Measurements from ENCODE around the gene OPTC. TPM values are rescaled to one million over a fixed set of nuclear protein-coding genes. Genes with fewer than 3 reads are reported as not detected.

Gene OPTC
- total and polyA plus RNA-seq, 8 donors, result not detected

- WGBS, 5 donors, result 30 to 36% (median 33%) methylated on average over 12 of the region's 12 CpGs
- peak in 1 of 3 donors; percentile 60 for TF ChIP-seq POLR2AphosphoS5 (IDR thresholded peaks at IDR 0.05)
- no peak for TF ChIP-seq EP300 (IDR thresholded peaks at IDR 0.05)
- no peak for TF ChIP-seq POLR2A (IDR thresholded peaks at IDR 0.05)
- peak in 5 of 7 experiments; percentile 64 to 93 (median 89) for TF ChIP-seq CTCF (IDR thresholded peaks at IDR 0.05)
- H3K4me3 ChIP-seq, result no peak overlapping the region
- peak overlapping the region in 1 of 5 donors; percentile 39 for H3K27ac ChIP-seq
- intact Hi-C loops (cut with DNase I; ENCODE audit: low total_unique reads), result loop anchor here (5.0 kb wide), 1 partner anchor 198 kb away; no protein-coding TSS in a partner anchor
- H3K36me3 ChIP-seq, result no peaks in the 10 kb centered on the region
- no peaks in the 10 kb centered on the region for H3K27me3 ChIP-seq
- H3K9me3 ChIP-seq, result no peaks in the 10 kb centered on the region
- peaks cover 15 to 40% (median 26%) of the 10 kb centered on the region in 4 donors for H3K4me1 ChIP-seq
- DNase-seq, result peak; percentile 91 to 92
These were observed 10.7 kb downstream of the OPTC start for GRCh38 chr1:203504400-203505250.

- Histone ChIP-seq H3K27me3 (no peaks in the 10 kb centered on the region), H3K4me1 (peaks cover 15 to 41% (median 26%) of the 10 kb centered on the region in 4 donors), H3K27ac (no peak overlapping the region), H3K4me3 (no peak overlapping the region), H3K9me3 (no peaks in the 10 kb centered on the region), H3K36me3 (no peaks in the 10 kb centered on the region)
- no peak for DNase-seq
- intact Hi-C loops (cut with DNase I; ENCODE audit: low total_unique reads), result loop anchor here (5.0 kb wide), 1 partner anchor 197 kb away; no protein-coding TSS in a partner anchor
- WGBS, 5 donors, result 79 to 93% (median 91%) methylated on average over 8 of the region's 8 CpGs
- TF ChIP-seq EP300 (IDR thresholded peaks at IDR 0.05) (no peak), POLR2AphosphoS5 (IDR thresholded peaks at IDR 0.05) (no peak), CTCF (IDR thresholded peaks at IDR 0.05) (no peak), POLR2A (IDR thresholded peaks at IDR 0.05) (no peak)
These were observed 11.7 kb downstream of the OPTC start for GRCh38 chr1:203505526-203506204.

- DNase-seq, result peak in 1 of 2 donors; percentile 78
- peak in 1 of 3 donors; percentile 13 for TF ChIP-seq POLR2AphosphoS5 (IDR thresholded peaks at IDR 0.05)
- no peak for TF ChIP-seq CTCF (IDR thresholded peaks at IDR 0.05)
- no peak for TF ChIP-seq EP300 (IDR thresholded peaks at IDR 0.05)
- no peak for TF ChIP-seq POLR2A (IDR thresholded peaks at IDR 0.05)
- H3K4me1 ChIP-seq, result peaks cover 15 to 44% (median 29%) of the 10 kb centered on the region in 4 donors
- intact Hi-C loops (cut with DNase I; ENCODE audit: low total_unique reads), result loop anchor here (5.0 kb wide), 1 partner anchor 195 kb away; no protein-coding TSS in a partner anchor
- no peak overlapping the region for H3K4me3 ChIP-seq
- no peaks in the 10 kb centered on the region for H3K9me3 ChIP-seq
- H3K27ac ChIP-seq, result peak overlapping the region in 4 of 5 donors; percentile 36 to 73 (median 62)
- H3K36me3 ChIP-seq, result no peaks in the 10 kb centered on the region
- H3K27me3 ChIP-seq, result no peaks in the 10 kb centered on the region
- WGBS, 5 donors, result 41 to 60% (median 51%) methylated on average over 6 of the region's 6 CpGs
These were observed 13.1 kb downstream of the OPTC start for GRCh38 chr1:203506858-203507626.

Data from stomach (tissue), 9 donors.